GM19025 (cell line): ENCODE results near the gene MARF1.
"Not testable (repeated sequence)": the region's sequence is repeated elsewhere in the genome, so short reads cannot be mapped to it uniquely, and the experiment has no call there.

ENCODE experiments used
- ATAC-seq: cut with Tn5 transposase; IDR thresholded peaks from one replicate; pipeline ENCODE4 v1.9.1; 2021; ENCODE audit warnings: mild to moderate bottlenecking, low read depth, moderate library complexity; ENCODE audit not compliant: unreplicated experiment

The MARF1 gene

GRCh38 chr16:15652293-15653001 lies 9.5 kb upstream of the MARF1 start:
- no peak for ATAC-seq

DNA sequence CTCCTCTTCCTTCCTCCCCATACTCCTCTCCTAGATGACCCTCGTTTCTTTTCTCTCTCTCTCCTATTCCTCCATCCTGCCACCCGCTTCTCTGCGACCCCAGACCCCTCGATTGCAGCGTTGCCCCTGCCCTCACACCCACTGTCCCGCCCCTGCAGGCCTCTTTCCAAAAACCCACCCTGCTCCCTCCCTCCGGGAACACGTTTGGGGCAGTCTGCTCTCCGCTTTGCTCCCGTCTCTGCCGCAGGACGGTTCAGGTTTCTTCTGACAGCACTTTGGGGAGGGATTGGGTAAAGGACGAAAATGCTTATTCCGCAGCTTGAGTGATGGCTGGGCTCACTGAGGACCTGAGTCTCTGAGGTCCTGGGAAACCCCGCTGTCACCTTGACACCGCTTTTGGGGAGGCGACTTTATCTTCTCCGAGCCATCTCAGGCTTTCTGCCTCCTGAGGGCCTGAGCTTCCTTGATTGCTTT lies 7.8 kb upstream of the MARF1 start:
- no peak for ATAC-seq

- ATAC-seq: peak; percentile 84
Observed at GRCh38 chr16:15650019-15650697, 7.2 kb upstream of the MARF1 start, which contains the start of gene NDE1. NDE1 (plus strand) TSS chr16:15650245; CDS start chr16:15664779, 14,534 bp downstream.

GRCh38 chr16:15649727-15650018 lies 6.7 kb upstream of the MARF1 start:
- no peak for ATAC-seq

DNA sequence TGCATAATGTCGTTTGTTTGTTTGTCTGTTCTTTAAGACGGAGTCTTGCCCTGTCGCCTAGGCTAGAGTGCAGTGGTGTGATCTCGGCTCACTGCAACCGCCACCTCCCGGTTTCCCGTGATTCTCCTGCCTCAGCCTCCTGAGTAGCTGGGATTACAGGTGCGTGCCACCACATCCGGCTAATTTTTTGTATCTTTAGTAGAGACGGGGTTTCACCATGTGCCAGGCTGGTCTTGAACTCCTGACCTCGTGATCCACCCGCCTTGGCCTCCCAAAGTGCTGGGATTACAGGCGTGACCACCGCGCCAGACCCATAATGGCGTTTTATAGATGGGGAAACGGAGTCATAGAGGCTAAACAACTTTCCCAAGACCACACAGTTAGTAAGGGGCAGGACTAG lies 6.4 kb upstream of the MARF1 start:
- not testable (repeated sequence) for ATAC-seq

DNA sequence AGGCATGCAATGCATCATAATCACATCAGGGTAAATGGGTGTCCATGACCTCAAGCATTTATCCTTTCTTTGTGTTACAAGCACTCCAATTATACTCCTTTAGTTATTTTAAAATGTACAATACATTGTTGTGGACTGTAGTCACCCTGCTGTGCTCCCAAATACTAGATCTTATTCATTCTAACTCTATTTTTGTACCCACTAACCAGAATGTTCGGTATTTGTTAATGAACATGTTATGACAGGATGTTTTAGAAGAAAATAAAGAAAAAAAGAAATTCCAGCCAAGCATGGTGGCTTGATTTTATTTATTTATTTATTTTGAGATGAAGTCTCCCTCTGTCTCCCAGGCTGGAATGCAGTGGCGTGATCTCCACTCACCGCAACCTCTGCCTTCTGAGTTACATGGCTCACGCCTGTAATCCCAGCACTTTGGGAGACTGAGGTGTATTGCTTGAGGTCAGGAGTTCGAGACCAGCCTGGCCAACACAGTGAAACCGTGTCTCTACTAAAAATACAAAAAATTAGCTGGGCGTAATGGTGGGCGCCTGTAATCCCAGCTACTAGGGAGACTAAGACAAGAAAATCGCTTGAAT lies 5.3 kb upstream of the MARF1 start:
- ATAC-seq: no peak

- ATAC-seq: no peak
Observed at GRCh38 chr16:15647294-15648014, 4.5 kb upstream of the MARF1 start.

- ATAC-seq: not testable (repeated sequence)
Observed at GRCh38 chr16:15646557-15647293, 3.8 kb upstream of the MARF1 start.

GRCh38 chr16:15644962-15645465 lies 2.1 kb upstream of the MARF1 start:
- ATAC-seq: not testable (repeated sequence)

DNA sequence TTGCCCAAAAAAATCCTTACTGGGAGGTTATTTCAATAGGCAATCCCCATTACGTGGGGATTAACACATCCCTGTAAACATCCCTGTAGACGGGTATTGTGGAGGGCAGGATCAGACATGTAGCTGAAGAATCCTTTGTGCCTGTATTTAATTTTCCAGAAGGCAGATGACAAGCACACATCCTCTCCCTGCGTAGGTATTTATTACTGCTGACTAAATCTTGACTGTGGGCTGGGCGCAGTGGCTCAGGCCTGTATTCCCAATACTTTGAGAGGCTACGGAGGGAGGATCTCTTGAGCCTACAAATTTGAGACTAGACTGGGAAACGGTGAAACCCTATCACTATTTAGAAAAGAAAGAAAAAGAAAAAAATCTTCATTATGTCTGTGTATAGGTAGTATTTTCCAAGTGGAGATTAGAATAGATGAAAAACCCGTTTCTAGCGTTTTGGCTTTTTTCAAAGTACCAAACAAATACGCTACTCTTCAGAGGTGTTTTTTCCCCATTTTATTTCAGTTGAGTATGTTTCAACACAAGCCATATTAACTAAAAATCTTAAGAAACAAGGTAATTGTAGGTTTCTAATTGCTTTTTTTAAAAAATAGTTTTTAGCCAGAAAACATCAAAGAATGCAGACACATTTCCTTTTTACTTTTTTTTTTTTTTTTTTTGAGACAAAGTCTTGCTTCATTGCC lies 1.5 kb upstream of the MARF1 start:
- no peak for ATAC-seq

DNA sequence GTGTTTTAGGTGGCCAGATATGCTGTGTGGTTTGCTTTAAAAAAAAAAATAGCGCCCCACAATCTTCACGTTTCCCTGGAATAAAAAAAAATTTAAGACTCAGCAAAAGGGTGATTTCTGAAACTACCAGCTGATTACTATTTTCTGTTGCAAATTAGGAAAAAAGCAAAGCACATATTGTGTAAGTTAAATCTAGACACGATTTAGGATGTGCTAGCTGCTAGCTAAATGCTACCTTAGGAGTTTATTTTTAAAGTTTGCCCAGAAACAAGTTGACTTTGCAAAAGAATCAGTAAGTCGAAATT lies 944 bp upstream of the MARF1 start:
- no peak for ATAC-seq

GRCh38 chr16:15642557-15643047 lies 352 bp downstream of the MARF1 start:
- ATAC-seq: peak; percentile 47

DNA sequence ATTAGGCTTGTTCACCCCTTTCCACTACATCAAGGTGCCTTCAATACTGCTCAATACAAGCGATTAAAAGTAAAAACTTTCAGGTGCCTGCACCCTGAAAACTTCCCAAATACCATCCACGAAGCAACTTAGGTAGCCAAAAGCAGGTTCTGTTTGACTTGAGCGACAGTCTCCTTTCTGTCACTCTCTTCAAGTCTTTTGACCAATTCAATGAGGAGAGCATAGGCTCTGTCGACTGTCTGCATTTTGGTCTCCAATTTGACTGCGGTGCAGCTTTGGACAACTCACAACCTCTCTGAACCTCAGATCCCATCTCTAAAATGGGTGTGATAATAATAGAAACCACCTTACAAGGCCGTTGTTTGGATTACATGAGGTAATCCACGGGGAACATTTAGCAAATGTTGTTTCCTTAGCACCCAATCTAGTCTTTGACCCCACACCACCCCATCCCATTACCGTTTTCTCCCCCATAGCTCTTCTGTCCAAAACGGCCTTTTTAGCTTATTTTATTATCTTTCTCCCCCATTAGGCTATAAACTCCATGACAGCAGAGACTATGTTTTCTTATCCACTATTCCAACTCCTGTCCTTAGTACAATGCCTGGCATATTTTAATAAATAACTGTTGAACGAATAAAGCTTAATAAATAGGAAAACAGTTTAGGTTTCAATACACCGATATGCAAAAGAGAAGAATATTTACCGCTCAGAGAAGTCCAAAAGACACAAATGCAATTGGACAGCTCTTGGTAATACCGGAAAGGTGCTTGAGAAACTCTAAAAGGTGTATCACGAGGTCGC lies 999 bp downstream of the MARF1 start:
- ATAC-seq: no peak

DNA sequence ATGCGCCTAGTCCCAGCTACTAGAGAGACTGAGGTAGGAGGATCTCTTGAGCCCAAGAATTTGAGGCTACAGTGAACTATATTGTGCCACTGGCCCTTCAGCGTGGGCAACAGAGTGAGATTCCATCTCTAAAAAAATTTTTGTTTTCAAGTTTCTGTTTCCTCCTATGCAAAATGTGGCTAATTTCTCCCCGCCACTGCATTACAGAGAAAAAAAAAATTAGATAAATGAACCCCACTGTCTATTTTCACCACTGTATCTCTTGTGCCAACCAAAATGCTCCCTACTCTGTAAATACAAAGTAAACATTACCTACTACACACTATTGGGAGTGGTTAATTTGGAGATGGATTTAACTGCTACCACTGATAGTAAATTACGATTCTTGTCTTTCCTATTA lies 2.0 kb downstream of the MARF1 start:
- no peak for ATAC-seq

DNA sequence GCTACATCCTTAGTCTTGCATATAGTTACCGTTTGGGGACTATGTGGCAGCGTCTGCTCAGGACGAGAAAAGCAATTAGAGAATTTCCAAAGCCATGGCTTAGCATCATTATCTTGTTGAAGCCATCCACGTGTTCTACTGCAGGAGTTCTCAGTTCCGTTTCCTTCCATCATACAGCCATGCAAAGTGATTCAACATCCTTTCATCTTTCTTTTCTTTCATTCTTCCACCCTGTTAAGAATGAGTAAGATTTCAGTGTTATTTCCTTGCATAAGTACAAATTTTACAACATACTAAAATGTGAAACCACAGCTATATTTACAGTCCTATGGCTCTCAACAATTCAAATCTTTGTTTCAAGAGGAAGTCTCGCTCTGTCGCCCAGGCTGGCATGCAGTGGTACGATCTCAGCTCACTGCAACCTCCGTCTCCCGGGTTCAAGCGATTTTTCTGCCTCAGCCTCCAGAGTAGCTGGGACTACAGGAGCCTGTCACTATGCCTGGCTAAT lies 3.8 kb downstream of the MARF1 start:
- no peak for ATAC-seq

GRCh38 chr16:15636392-15636873 lies 6.5 kb downstream of the MARF1 start:
- ATAC-seq: no peak

DNA sequence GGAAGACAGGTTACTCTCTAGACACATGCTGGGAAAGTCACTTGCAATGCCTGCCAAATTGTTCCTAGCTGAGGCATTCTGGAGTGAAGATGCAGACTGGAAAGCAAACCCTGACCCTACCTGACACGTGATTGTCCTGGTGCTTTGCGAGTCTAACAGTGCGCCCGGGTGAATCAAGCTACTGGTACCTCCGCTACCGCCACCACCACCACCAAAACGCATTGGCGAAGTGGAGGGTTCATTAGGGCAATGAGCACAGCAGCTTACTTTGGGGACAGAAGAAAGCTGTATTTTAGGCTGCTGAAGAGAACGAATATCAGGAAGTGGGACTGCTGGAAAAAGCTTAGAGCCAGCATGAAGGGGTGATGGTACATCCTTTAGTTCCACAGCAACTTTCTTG lies 7.0 kb downstream of the MARF1 start:
- ATAC-seq: no peak

DNA sequence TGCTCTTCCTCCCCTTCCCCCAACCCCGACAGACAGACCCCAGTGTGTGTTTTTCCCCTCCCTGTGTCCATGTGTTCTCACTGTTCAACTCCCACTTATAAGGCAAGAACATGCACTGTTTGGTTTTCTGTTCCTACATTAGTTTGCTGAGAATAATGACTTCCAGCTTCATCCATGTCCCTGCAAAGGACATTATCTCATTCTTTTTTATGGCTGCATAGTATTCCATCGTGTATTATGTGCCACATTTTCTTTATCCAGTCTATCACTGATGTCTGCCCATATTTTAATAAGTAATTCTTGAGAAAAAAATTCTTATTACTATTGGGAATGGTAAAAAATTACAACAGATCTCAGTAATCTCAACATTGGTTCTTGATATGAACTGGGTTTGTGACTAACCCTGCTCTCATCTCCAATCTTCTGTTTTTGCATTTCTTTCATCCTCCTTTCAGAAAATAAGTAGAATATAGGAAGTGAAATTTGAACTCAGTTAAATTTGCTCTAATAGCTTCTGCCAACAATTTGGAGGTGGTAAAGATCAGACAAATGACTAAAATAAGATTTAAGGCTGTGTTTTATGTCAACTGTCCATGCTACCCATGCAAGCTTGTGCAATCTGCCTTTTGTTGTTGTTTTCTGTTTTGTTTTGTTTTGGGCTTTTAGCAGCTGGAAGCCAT lies 11.1 kb downstream of the MARF1 start:
- ATAC-seq: no peak
